Neural progenitor cell (in vitro differentiated cells): Measurements from ENCODE around the gene REXO1.
A peak's percentile ranks its signal among the peaks of the same experiment; 100 is the strongest.

ENCODE experiments used
- EZH2 ChIP-seq: fragments of 200-600 bp; sonication (generic); IDR thresholded peaks from 2 replicates; pipeline ENCODE4 v1.6.1; 2017; ENCODE audit warnings: antibody characterized with exemption, mild to moderate bottlenecking, moderate library complexity
- EZH2phosphoT487 ChIP-seq: fragments of 200-600 bp; sonication (generic); IDR thresholded peaks from 2 replicates; pipeline ENCODE4 v1.6.1; 2017; ENCODE audit warnings: antibody characterized with exemption
- TF ChIP-seq, protein P1 (sequence below): fragments of 200-600 bp; sonication (generic); IDR thresholded peaks from 2 replicates; pipeline ENCODE4 v1.5.1; 2017; ENCODE audit warnings: antibody characterized with exemption, mild to moderate bottlenecking

DNA sequence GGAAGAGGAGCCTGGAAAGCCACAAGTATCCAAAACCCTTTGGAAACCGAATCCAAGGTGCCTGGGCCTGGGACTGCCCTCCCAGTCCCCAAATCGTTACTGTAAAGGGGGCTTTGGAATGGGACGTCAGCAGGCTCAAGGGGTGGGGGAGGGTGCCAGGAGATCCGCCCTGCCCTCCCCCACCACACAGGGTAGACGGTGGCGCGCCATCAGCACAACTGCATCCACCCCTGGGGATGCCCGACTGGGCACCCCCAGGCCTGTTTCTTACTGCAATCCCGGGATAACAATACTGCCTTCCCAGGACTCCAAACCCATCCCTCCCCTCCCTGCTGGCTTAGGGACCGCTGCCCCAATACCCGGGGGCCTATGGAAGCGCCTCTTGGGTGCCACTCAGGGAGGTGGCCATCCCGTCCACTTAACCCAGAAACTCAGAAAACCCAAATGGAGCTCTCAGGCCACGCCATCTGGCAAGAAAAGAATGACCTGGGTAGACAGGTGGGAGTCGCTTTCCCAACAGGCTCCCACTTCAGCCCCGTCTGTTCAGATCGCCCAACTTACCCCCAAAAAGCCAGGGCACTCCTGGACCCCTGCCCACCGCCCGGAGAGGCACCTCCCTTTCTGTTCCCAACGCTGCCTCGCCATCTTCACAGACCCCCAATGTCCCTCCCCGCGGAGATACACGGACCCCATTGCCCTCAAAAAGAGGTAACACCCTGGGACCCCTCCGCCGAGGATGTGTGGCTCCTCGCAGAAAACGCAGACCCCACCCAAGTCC is 12.7 kb upstream of the REXO1 start:
- TF ChIP-seq, protein P1, sequence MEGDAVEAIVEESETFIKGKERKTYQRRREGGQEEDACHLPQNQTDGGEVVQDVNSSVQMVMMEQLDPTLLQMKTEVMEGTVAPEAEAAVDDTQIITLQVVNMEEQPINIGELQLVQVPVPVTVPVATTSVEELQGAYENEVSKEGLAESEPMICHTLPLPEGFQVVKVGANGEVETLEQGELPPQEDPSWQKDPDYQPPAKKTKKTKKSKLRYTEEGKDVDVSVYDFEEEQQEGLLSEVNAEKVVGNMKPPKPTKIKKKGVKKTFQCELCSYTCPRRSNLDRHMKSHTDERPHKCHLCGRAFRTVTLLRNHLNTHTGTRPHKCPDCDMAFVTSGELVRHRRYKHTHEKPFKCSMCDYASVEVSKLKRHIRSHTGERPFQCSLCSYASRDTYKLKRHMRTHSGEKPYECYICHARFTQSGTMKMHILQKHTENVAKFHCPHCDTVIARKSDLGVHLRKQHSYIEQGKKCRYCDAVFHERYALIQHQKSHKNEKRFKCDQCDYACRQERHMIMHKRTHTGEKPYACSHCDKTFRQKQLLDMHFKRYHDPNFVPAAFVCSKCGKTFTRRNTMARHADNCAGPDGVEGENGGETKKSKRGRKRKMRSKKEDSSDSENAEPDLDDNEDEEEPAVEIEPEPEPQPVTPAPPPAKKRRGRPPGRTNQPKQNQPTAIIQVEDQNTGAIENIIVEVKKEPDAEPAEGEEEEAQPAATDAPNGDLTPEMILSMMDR: no peak
- TF ChIP-seq EZH2 (peak; percentile 2), EZH2phosphoT487 (no peak)
